NCI-H1105 treated with DMSO at 0.1 percent for 48 hours (cell line): Measurements from ENCODE around the gene PLA2G2E.
"Not testable (repeated sequence)": the region's sequence is repeated elsewhere in the genome, so short reads cannot be mapped to it uniquely, and the experiment has no call there.

Source experiments
- DNase-seq: peaks from one replicate; lab custom pipeline; 2025; lab: John Stamatoyannopoulos, UW

The PLA2G2E gene

GRCh38 chr1:19932866-19933265 lies 9.4 kb upstream of the PLA2G2E start:
- no peak for DNase-seq

GRCh38 chr1:19927130-19927421 lies 3.7 kb upstream of the PLA2G2E start:
- DNase-seq, result not testable (repeated sequence)

- DNase-seq, result no peak
Observed at GRCh38 chr1:19926296-19927129, 3.1 kb upstream of the PLA2G2E start.

DNA sequence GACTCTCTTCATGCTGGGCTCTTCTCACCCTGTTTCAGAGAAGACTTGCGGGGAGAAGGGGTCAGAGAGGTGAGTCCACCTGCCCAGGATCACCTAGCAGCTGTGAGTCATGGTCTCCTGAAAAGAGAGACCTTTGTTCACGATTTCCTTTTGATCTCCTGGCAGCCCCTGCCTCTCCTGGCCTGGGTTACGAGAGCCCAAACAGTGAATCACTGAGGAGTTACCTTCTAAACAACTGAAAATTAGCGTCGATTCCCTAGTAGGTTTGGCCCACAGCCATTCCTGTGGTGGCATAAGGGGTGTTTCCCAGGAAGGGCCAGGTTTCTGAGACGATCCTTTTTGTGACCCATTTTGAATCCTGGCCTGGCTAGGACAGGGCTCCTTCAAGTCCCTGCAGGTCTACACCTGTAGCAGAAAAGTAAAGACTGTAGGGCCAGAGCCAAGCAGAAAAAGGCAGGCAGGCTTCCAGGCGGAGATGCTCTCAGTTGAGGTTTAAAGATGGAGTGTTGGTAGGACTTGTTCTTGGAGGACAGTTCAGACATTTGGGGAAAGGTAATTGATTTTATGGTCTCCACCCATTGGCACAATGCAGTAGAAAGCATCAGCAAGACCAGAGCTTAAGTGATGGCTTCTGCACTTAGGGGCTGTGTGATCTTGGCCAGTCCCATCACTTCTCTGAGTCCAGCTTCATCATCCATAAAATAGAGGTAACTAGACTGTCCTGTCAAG lies 2.1 kb upstream of the PLA2G2E start:
- no peak for DNase-seq

- no peak for DNase-seq
Observed at GRCh38 chr1:19923953-19924346, 533 bp upstream of the PLA2G2E start.

DNA sequence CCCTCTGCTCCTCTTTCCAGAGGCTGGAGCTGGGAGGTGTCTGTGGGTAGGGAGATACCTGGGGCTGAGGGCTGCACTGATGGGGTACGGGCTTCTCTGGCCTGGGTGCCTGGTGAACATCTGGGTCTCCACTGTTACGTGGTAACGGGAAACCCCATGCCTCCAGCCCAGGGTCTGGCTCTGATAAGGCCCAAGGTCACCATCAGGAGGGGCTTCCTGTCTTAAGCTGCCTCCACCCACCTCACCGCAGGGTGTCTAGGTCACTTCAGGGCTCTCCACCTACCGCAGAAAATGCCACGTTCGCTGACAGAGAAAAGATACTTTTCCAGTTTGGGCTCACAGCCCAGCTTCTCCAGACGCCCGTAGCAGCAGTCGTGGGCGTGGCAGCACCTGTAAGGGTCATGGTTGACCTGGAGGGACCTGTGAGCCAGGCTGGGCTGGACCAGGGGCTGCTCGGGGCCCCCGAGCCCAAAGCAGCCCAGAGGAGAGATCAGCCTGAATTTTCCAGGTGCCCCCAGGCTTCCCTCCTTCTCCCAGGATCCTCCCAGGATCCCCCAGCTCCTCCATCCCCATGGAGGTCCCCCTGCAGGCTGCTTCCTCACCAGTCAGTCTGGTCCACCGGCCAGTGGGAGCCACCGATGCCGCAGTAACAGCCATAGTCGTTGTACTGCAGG lies 1.3 kb downstream of the PLA2G2E start:
- DNase-seq, result no peak

- DNase-seq, result peak; percentile 92
Observed at GRCh38 chr1:19921310-19921709, 2.1 kb downstream of the PLA2G2E start.

DNA sequence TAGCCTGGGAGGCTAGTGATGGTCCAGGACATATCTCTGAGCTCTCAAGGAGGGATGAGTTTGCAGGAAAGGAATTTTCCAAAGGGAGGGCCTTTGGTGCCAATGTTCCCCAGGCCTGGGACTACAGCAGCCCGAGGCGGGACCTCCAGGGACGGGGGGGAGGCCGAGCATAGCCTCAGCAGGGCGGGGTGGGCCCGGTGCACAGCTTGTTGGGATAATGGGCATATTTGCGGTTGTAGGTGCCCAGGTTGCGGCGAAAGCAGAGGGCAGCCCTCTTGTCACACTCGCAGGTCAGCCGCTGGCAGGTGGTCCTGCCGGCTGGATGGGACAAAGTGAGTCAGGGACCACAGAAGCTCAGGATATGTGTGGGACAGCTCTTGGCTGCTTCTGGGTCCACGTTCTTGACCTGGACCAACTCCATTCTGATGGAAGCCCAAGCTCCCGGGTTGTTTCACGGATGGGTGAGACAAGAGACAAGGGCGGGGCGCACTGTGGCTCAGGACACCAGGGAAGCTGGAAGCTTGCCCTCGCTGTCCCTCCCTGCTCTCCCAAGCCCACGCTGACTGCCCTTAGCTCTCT lies 3.2 kb downstream of the PLA2G2E start:
- DNase-seq, result no peak

DNA sequence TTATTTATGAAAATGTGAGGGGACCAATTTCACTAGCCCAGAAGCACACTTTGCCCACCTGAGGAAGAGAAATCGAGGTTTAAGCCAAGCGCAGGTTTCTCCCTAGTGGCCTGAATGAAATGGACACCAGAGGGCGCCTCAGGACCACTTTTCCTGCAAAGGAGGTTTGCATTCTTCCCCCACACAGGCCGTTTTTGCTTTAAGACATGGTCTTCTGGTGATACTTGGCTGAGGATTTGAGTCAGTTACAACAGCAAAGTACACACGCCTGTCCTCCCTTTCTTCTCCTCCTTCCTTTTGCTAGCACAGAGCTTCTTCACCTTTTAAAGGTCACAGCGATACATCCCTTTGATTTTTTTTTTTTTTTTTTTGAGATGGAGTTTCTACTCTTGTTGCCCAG lies 5.4 kb downstream of the PLA2G2E start:
- DNase-seq, result peak; percentile 77

DNA sequence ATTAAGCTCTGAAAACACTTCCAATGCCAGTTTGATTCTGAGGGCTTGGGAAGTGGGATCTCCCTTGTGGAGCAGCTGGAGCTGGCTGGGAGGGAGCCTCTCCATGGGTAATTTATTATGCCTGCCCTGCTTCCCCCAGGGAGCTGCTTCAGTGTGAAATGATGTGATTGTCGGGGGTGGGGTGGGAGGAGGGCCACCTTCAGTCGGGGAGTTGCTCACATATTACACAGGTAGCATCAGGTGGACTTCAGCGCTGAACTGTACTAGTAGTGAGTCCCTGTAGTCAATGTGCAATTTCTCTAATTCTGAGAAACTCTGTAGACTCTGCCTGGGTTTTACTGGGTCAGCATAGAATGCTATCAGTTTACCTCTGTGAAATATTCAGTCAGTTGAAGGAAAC lies 12.8 kb downstream of the PLA2G2E start:
- no peak for DNase-seq

DNA sequence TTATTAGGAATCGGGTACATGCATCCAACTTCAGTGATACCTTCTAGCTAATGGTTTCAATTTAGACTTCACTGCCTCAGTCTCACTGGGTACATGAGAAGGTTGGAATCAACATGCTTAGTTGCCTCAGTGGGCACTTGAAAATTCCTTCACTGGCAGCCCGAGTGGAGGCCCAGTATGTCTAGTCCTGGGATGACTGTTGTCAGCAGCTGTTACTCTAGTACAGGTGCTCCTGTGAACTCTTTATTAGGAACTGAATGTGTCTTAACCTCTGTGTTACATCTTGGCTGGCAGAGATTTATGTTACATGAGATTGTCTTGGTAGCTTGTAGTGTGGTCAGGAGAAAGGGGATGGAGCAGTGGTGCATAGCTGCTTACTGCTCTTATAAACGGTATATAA lies 13.4 kb downstream of the PLA2G2E start:
- DNase-seq, result no peak

- no peak for DNase-seq
Observed at GRCh38 chr1:19909392-19909791, 14.0 kb downstream of the PLA2G2E start.

DNA sequence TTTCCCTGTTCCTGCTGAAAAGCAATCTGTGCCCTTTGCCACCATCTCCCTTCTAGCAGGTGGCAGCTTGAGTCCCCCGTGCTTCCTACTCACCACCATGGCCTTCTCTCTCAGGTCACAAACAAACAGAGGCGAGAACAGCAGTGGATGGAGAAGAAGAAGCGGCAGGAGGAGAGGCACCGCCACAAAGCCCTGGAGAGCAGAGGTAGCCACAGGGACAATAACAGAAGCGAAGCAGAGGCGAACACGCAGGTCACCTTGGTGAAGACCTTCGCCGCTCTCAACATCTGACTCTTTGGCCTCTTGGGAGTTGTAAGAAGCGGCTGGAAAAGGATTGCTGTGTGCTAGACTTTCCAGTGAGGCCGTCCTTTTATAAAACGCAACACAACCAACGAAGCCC lies 16.0 kb downstream of the PLA2G2E start:
- no peak for DNase-seq

DNA sequence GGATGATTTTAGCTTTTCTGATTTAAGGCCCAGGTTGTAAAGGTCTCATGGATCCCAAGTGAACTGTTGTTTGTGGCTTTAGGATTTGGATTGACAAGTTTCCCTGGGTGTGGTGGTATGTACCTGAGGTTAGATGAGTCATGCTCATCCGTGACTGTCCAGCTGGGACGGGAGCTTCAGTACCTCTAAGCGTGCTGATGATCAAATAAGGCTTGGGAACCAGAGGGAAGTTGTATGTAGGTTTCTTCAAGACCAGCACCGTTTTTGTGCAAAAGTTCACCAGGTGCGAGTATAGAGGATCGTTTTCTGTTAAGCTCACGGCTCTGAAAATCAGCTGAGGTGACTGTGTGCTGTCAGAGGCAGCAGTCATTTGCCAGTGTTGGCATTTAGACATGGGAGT lies 19.8 kb downstream of the PLA2G2E start:
- no peak for DNase-seq

GRCh38 chr1:19901653-19902052 lies 21.8 kb downstream of the PLA2G2E start:
- DNase-seq, result no peak

DNA sequence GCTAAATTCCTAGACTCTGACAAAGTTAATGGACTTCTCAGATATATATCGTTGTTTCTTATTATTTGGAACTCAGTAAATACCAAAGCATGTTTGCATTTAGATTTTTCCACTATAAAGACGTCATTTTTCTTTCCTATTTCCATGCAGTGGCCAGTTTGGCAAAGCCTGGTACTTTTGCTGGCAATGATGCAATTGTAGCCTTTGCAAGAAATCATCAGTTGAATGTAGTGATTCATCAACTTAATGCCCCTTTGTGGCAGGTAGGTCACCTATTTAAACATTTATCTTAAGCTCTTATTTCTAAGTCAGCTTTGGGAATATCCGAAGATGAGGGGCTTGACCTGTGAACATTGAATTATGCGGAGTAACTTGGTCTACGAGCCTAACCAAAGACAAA lies 29.2 kb downstream of the PLA2G2E start:
- no peak for DNase-seq

- DNase-seq, result peak; percentile 30
Observed at GRCh38 chr1:19893687-19894086, 29.7 kb downstream of the PLA2G2E start.

GRCh38 chr1:19892628-19893168 lies 30.7 kb downstream of the PLA2G2E start:
- no peak for DNase-seq

GRCh38 chr1:19892129-19892528 lies 31.3 kb downstream of the PLA2G2E start:
- no peak for DNase-seq

GRCh38 chr1:19889656-19890055 lies 33.8 kb downstream of the PLA2G2E start:
- DNase-seq, result no peak

DNA sequence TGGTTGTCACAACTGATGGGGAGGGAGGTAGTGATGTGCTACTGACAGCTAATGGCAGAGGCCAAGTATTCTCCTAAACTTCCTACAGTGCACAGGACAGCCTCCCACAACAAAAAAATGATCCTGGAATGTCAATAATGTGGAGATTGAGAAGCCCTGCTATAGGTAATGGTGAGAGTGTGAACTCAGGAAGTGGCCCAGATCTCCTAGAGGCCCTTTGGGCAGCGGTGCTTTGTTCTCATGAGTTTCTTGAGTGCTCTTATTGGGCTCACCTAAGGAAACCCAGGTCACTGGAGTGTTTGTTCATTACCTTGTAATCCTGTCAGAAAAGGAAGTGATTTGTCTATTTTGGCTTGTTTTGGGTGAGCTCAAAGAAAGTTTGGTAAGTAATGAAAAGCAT lies 35.3 kb downstream of the PLA2G2E start:
- DNase-seq, result no peak

GRCh38 chr1:19885821-19886220 lies 37.6 kb downstream of the PLA2G2E start:
- DNase-seq, result no peak

GRCh38 chr1:19884312-19884711 lies 39.1 kb downstream of the PLA2G2E start:
- DNase-seq, result no peak
